OCI-LY7 (cell line): Measurements from ENCODE around the gene BRI3BP. TPM values are rescaled to one million over a fixed set of nuclear protein-coding genes. Genes with fewer than 3 reads are reported as not detected.

Experiments
- BruUV-seq: library from RNA; stranded (reverse); fragments of 400-500 nt; replicated peaks from 2 replicates; lab custom pipeline; 2021; lab: Mats Ljungman, UMichigan
- CTCF ChIA-PET: fragments of 300-600 bp; sonication (Branson Sonifier 250); formaldehyde crosslinking; loops from one replicate; lab custom pipeline; 2022; ENCODE audit warnings: antibody characterized with exemption; ENCODE audit not compliant: unreplicated experiment; lab: Charles Lee
- POLR2A ChIA-PET: fragments of 300-600 bp; sonication (Branson Sonifier 250); formaldehyde crosslinking; loops from one replicate; lab custom pipeline; 2022; ENCODE audit warnings: antibody characterized with exemption; lab: Charles Lee
- DNase-seq: peaks from one replicate; pipeline ENCODE4 v3.0.0-alpha.2; 2015; ENCODE audit warnings: low spot score
- H2AFZ ChIP-seq: fragments of 200-600 bp; sonication (generic), shearing (Covaris generic); 2 replicates; pipeline ENCODE4 v1.6.1; 2014; ENCODE audit warnings: mild to moderate bottlenecking, antibody characterized with exemption, low read length, moderate library complexity
- H3K27ac ChIP-seq: fragments of 200-600 bp; sonication (generic); 2 replicates; pipeline ENCODE4 v1.5.1; 2014; ENCODE audit warnings: mixed run types, low read depth, mild to moderate bottlenecking, moderate library complexity, low read length, inconsistent platforms; ENCODE audit not compliant: poor library complexity, severe bottlenecking
- H3K36me3 ChIP-seq: fragments of 200-600 bp; sonication (generic); 2 replicates; pipeline ENCODE4 v1.6.1; 2014; ENCODE audit warnings: mild to moderate bottlenecking, antibody characterized with exemption, low read length, moderate library complexity, mixed read lengths; ENCODE audit not compliant: insufficient read depth
- H3K4me1 ChIP-seq: fragments of 200-600 bp; sonication (generic); 2 replicates; pipeline ENCODE4 v1.5.1; 2014; ENCODE audit warnings: mild to moderate bottlenecking, low read length; ENCODE audit not compliant: insufficient read depth, poor library complexity, severe bottlenecking
- H3K4me2 ChIP-seq: fragments of 200-600 bp; sonication (generic); 2 replicates; pipeline ENCODE4 v1.6.1; 2014; ENCODE audit warnings: mild to moderate bottlenecking, low read length
- H3K4me3 ChIP-seq: fragments of 200-600 bp; sonication (generic); 2 replicates; pipeline ENCODE4 v1.5.1; 2014; ENCODE audit warnings: mild to moderate bottlenecking, low read depth, low read length; ENCODE audit not compliant: poor library complexity, severe bottlenecking
- H3K79me2 ChIP-seq: fragments of 200-600 bp; sonication (generic); 2 replicates; pipeline ENCODE4 v1.6.1; 2016; ENCODE audit warnings: low read depth, mild to moderate bottlenecking, low read length, moderate library complexity, mixed read lengths; ENCODE audit not compliant: insufficient read depth
- H3K9me2 ChIP-seq: fragments of 200-600 bp; sonication (generic); 2 replicates; pipeline ENCODE4 v1.6.1; 2016; ENCODE audit warnings: mild to moderate bottlenecking, low read length, mixed read lengths; ENCODE audit not compliant: insufficient read depth
- H3K9me3 ChIP-seq: fragments of 200-600 bp; sonication (generic); 2 replicates; pipeline ENCODE4 v1.6.1; 2014; ENCODE audit warnings: mild to moderate bottlenecking, mixed run types, low read length, mixed read lengths
- H4K20me1 ChIP-seq: fragments of 200-600 bp; sonication (generic); 2 replicates; pipeline ENCODE4 v1.6.1; 2014; ENCODE audit warnings: mild to moderate bottlenecking, antibody characterized with exemption, low read length, moderate library complexity, mixed read lengths; ENCODE audit not compliant: insufficient read depth
- CTCF ChIP-seq: fragments of 200-600 bp; sonication (generic); conservative IDR thresholded peaks from 2 replicates; pipeline ENCODE4 v1.5.1; 2014; ENCODE audit warnings: mild to moderate bottlenecking, antibody characterized with exemption, low read length, moderate library complexity, mixed read lengths
- EZH2phosphoT487 ChIP-seq: fragments of 200-600 bp; sonication (generic); IDR thresholded peaks from 2 replicates; pipeline ENCODE4 v1.6.1; 2018; ENCODE audit warnings: low read depth, borderline replicate concordance, mild to moderate bottlenecking, mixed run types, antibody characterized with exemption, low read length, moderate library complexity, mixed read lengths
- intact Hi-C: fragments of 100-400 bp; cut with micrococcal nuclease; formaldehyde crosslinking; loops from one replicate; pipeline ENCODE4 v1.10.0; 2022; ENCODE audit not compliant: unreplicated experiment
- total RNA-seq, 2 experiments: library from RNA; depleted of rRNA in 1 of 2; stranded (reverse); fragments of >200 nt in 1 of 2; shearing (Covaris generic) in 1 of 2; gene quantifications; 2 replicates each; pipeline ENCODE4 v1.2.3, GENCODE V29; 2014 to 2022

Gene BRI3BP
- total RNA-seq, 2 experiments from 2014 or later, result 73.4 to 118 TPM

- Histone ChIP-seq H3K9me2 (no peaks in the 10 kb centered on the region), H3K4me2 (peak overlapping the region; percentile 70), H3K27ac (no peak overlapping the region)
These were observed 55.6 kb downstream of the BRI3BP start for GRCh38 chr12:125049093-125049458.

GRCh38 chr12:125050446-125050845, 57.0 kb downstream of the BRI3BP start:
- ChIA-PET CTCF (no interaction called here), POLR2A (interaction anchor here (0.7 to 0.9 kb wide), 2 partner anchors 14 to 29 kb away, joined by 3 to 4 read pairs; no protein-coding TSS in a partner anchor)
- intact Hi-C loops, result no loop called here
- peaks cover 4% of the 10 kb centered on the region for H3K4me1 ChIP-seq
- H3K4me3 ChIP-seq, result no peak overlapping the region
- H3K9me3 ChIP-seq, result no peaks in the 10 kb centered on the region
- TF ChIP-seq EZH2phosphoT487 (no peak), CTCF (no peak)
- DNase-seq, result no peak
- BruUV-seq, result no TSS peak
- H3K9me2 ChIP-seq, result no peaks in the 10 kb centered on the region
- H3K36me3 ChIP-seq, result no peaks in the 10 kb centered on the region
- H3K4me2 ChIP-seq, result no peak overlapping the region
- H4K20me1 ChIP-seq, result no peaks in the 10 kb centered on the region
- no peaks in the 10 kb centered on the region for H3K79me2 ChIP-seq
- H3K27ac ChIP-seq, result no peak overlapping the region
- H2AFZ ChIP-seq, result no peak overlapping the region

More at GRCh38 chr12:125049093-125049458, 55.6 kb downstream of the BRI3BP start:
- ChIA-PET POLR2A (no interaction called here), CTCF (no interaction called here)
- no TSS peak for BruUV-seq
- Histone ChIP-seq H3K79me2 (no peaks in the 10 kb centered on the region), H4K20me1 (no peaks in the 10 kb centered on the region), H3K36me3 (no peaks in the 10 kb centered on the region), H3K4me3 (peak overlapping the region; percentile 62), H3K4me1 (peaks cover 4% of the 10 kb centered on the region), H3K9me3 (no peaks in the 10 kb centered on the region), H2AFZ (peak overlapping the region; percentile 57; the same call in 1 of the 2 replicates)
- TF ChIP-seq EZH2phosphoT487, result no peak
- TF ChIP-seq CTCF, result no peak
- no peak for DNase-seq
- intact Hi-C loops, result no loop called here

GRCh38 chr12:125050868-125051267, 57.4 kb downstream of the BRI3BP start:
- no peaks in the 10 kb centered on the region for H3K79me2 ChIP-seq
- no peak for TF ChIP-seq CTCF
- TF ChIP-seq EZH2phosphoT487, result no peak
- H3K4me3 ChIP-seq, result no peak overlapping the region
- no peaks in the 10 kb centered on the region for H3K9me3 ChIP-seq
- no peak overlapping the region for H2AFZ ChIP-seq
- no peak for DNase-seq
- no peak overlapping the region for H3K4me2 ChIP-seq
- no TSS peak for BruUV-seq
- H3K27ac ChIP-seq, result no peak overlapping the region
- POLR2A ChIA-PET, result interaction anchor here (0.7 to 0.9 kb wide), 2 partner anchors 13 to 29 kb away, joined by 3 to 4 read pairs; no protein-coding TSS in a partner anchor
- H3K36me3 ChIP-seq, result no peaks in the 10 kb centered on the region
- H3K4me1 ChIP-seq, result peaks cover 4% of the 10 kb centered on the region
- H3K9me2 ChIP-seq, result no peaks in the 10 kb centered on the region
- intact Hi-C loops, result no loop called here
- no peaks in the 10 kb centered on the region for H4K20me1 ChIP-seq
- CTCF ChIA-PET, result no interaction called here
